ENCODE data around the gene MUC5AC.

MUC5AC gene

GRCh38 chr11:1179641-1180040 is 21.9 kb downstream of the MUC5AC start:
- no peaks in the 10 kb centered on the region for H3K27me3 ChIP-seq (ENCODE audit: insufficient read depth, low read length, poor library complexity)
- no peaks in the 10 kb centered on the region for H3K4me1 ChIP-seq (ENCODE audit: insufficient read depth, low read length)
- no peak overlapping the region for H3K27ac ChIP-seq (ENCODE audit: low read length)
- no peaks in the 10 kb centered on the region for H3K79me2 ChIP-seq (ENCODE audit: insufficient read depth, low read length)
- TF ChIP-seq CTCF (IDR thresholded peaks at IDR 0.05; ENCODE audit: borderline replicate concordance, extremely low read depth, low read length, poor library complexity, severe bottlenecking) (no peak), EZH2 (IDR thresholded peaks at IDR 0.05; ENCODE audit: borderline replicate concordance, low read depth, low read length, severe bottlenecking) (no peak)
- no peak overlapping the region for H3K4me2 ChIP-seq (ENCODE audit: insufficient read depth, low read length)
- H2AFZ ChIP-seq (ENCODE audit: low read depth, low read length) = no peak overlapping the region
- no peaks in the 10 kb centered on the region for H3K9me3 ChIP-seq (ENCODE audit: insufficient read depth, low read length, severe bottlenecking)
- no peaks in the 10 kb centered on the region for H3K36me3 ChIP-seq (ENCODE audit: insufficient read depth, low read length)
- no peak for ATAC-seq (ENCODE audit: insufficient read depth, low read depth)
- no peak overlapping the region for H3K4me3 ChIP-seq (ENCODE audit: low read depth in 1 of 2, low read length in 2 of 2)
- DNase-seq = no peak
- H3K9ac ChIP-seq (ENCODE audit: low read depth, low read length) = no peak overlapping the region
- 0 out of 2 replicates have a peak, but pooled peaks cover 3% of the 10 kb centered on the region for H4K20me1 ChIP-seq (ENCODE audit: insufficient read depth, low read length)

- no peak for TF ChIP-seq CTCF (IDR thresholded peaks at IDR 0.05; ENCODE audit: borderline replicate concordance, extremely low read depth, low read length, poor library complexity, severe bottlenecking)
- Histone ChIP-seq H4K20me1 (ENCODE audit: insufficient read depth, low read length) (0 out of 2 replicates have a peak, but pooled peaks cover 3% of the 10 kb centered on the region), H3K27ac (ENCODE audit: low read length) (no peak overlapping the region), H3K79me2 (ENCODE audit: insufficient read depth, low read length) (no peaks in the 10 kb centered on the region), H3K9ac (ENCODE audit: low read depth, low read length) (no peak overlapping the region), H3K4me1 (ENCODE audit: insufficient read depth, low read length) (no peaks in the 10 kb centered on the region), H3K4me2 (ENCODE audit: insufficient read depth, low read length) (no peak overlapping the region), H3K36me3 (ENCODE audit: insufficient read depth, low read length) (no peaks in the 10 kb centered on the region), H2AFZ (ENCODE audit: low read depth, low read length) (no peak overlapping the region), H3K27me3 (ENCODE audit: insufficient read depth, low read length, poor library complexity) (no peaks in the 10 kb centered on the region), H3K4me3 (ENCODE audit: low read depth in 1 of 2, low read length in 2 of 2) (no peak overlapping the region), H3K9me3 (ENCODE audit: insufficient read depth, low read length, severe bottlenecking) (no peaks in the 10 kb centered on the region)
- ATAC-seq (ENCODE audit: insufficient read depth, low read depth) = no peak
- DNase-seq = no peak
These were observed 22.4 kb downstream of the MUC5AC start for GRCh38 chr11:1180171-1180570.

GRCh38 chr11:1180947-1181391 is 23.2 kb downstream of the MUC5AC start:
- ATAC-seq (ENCODE audit: insufficient read depth, low read depth) = no peak
- Histone ChIP-seq H3K27me3 (ENCODE audit: insufficient read depth, low read length, poor library complexity) (no peaks in the 10 kb centered on the region), H3K4me3 (ENCODE audit: low read depth in 1 of 2, low read length in 2 of 2) (no peak overlapping the region), H3K9ac (ENCODE audit: low read depth, low read length) (no peak overlapping the region), H3K4me2 (ENCODE audit: insufficient read depth, low read length) (no peak overlapping the region), H3K4me1 (ENCODE audit: insufficient read depth, low read length) (no peaks in the 10 kb centered on the region), H2AFZ (ENCODE audit: low read depth, low read length) (no peak overlapping the region), H3K79me2 (ENCODE audit: insufficient read depth, low read length) (no peaks in the 10 kb centered on the region), H3K27ac (ENCODE audit: low read length) (no peak overlapping the region), H4K20me1 (ENCODE audit: insufficient read depth, low read length) (no peaks in the 10 kb centered on the region), H3K9me3 (ENCODE audit: insufficient read depth, low read length, severe bottlenecking) (no peaks in the 10 kb centered on the region), H3K36me3 (ENCODE audit: insufficient read depth, low read length) (no peaks in the 10 kb centered on the region)
- no peak for TF ChIP-seq EZH2 (IDR thresholded peaks at IDR 0.05; ENCODE audit: borderline replicate concordance, low read depth, low read length, severe bottlenecking)
- TF ChIP-seq CTCF (IDR thresholded peaks at IDR 0.05; ENCODE audit: borderline replicate concordance, extremely low read depth, low read length, poor library complexity, severe bottlenecking) = no peak
- no peak for DNase-seq

- Histone ChIP-seq H3K4me3 (ENCODE audit: low read depth in 1 of 2, low read length in 2 of 2) (no peak overlapping the region), H3K4me2 (ENCODE audit: insufficient read depth, low read length) (no peak overlapping the region), H3K27ac (ENCODE audit: low read length) (no peak overlapping the region), H3K9me3 (ENCODE audit: insufficient read depth, low read length, severe bottlenecking) (no peaks in the 10 kb centered on the region), H3K79me2 (ENCODE audit: insufficient read depth, low read length) (no peaks in the 10 kb centered on the region), H4K20me1 (ENCODE audit: insufficient read depth, low read length) (no peaks in the 10 kb centered on the region), H3K9ac (ENCODE audit: low read depth, low read length) (no peak overlapping the region), H3K36me3 (ENCODE audit: insufficient read depth, low read length) (no peaks in the 10 kb centered on the region), H2AFZ (ENCODE audit: low read depth, low read length) (no peak overlapping the region), H3K27me3 (ENCODE audit: insufficient read depth, low read length, poor library complexity) (no peaks in the 10 kb centered on the region), H3K4me1 (ENCODE audit: insufficient read depth, low read length) (no peaks in the 10 kb centered on the region)
- no peak for TF ChIP-seq CTCF (IDR thresholded peaks at IDR 0.05; ENCODE audit: borderline replicate concordance, extremely low read depth, low read length, poor library complexity, severe bottlenecking)
- no peak for TF ChIP-seq EZH2 (IDR thresholded peaks at IDR 0.05; ENCODE audit: borderline replicate concordance, low read depth, low read length, severe bottlenecking)
- DNase-seq (no peak), ATAC-seq (ENCODE audit: insufficient read depth, low read depth) (no peak)
These were observed 23.7 kb downstream of the MUC5AC start for GRCh38 chr11:1181420-1181819.

Data from DND-41 (cell line).